Natural killer cell (primary cell): Measurements from ENCODE around the gene NABP2. TPM values are rescaled to one million over a fixed set of nuclear protein-coding genes. Genes with fewer than 3 reads are reported as not detected.
A peak's percentile ranks its signal among the peaks of the same experiment; 100 is the strongest.
"Not testable (repeated sequence)": the region's sequence is repeated elsewhere in the genome, so short reads cannot be mapped to it uniquely, and the experiment has no call there.

Experiments
- ATAC-seq, 3 donors: fragments of 150-1000 bp in 2 of 3; fragments of 200-7000 bp in 1 of 3; cut with Tn5 transposase; 1 replicate in 1 of 3; 2 replicates in 2 of 3; pipeline ENCODE4 v1.10.0; 2021; ENCODE audit warnings: mild to moderate bottlenecking in 2 of 3, moderate library complexity in 2 of 3
- DNase-seq, 2 donors: peaks; one replicate each; pipeline versions ENCODE4 v3.0.0 to v3.0.0-alpha.2; 2013 to 2021; ENCODE audit warnings: mixed read lengths in 1 of 2
- H3K27ac ChIP-seq: one replicate; pipeline ENCODE4 v1.5.1; 2013; ENCODE audit warnings: mild to moderate bottlenecking, low read length
- H3K27me3 ChIP-seq: one replicate; pipeline ENCODE4 v1.6.1; 2013; ENCODE audit warnings: low read length; ENCODE audit not compliant: control insufficient read depth, insufficient read depth
- H3K36me3 ChIP-seq: one replicate; pipeline ENCODE4 v1.6.1; 2013; ENCODE audit warnings: low read length; ENCODE audit not compliant: control insufficient read depth, insufficient read depth
- H3K4me1 ChIP-seq: one replicate; pipeline ENCODE4 v1.6.1; 2013; ENCODE audit warnings: low read length; ENCODE audit not compliant: control insufficient read depth, insufficient read depth
- H3K4me3 ChIP-seq: one replicate; pipeline ENCODE4 v1.5.1; 2013; ENCODE audit warnings: low read length
- H3K9me3 ChIP-seq: one replicate; pipeline ENCODE4 v1.6.1; 2013; ENCODE audit warnings: low read length; ENCODE audit not compliant: control insufficient read depth, insufficient read depth
- H3K27ac Mint-ChIP-seq, 2 donors: one replicate each; pipeline ENCODE4 v1.8.0; 2022; ENCODE audit warnings: mild to moderate bottlenecking in 2 of 2, mixed read lengths in 2 of 2, moderate library complexity in 1 of 2
- H3K27me3 Mint-ChIP-seq, 2 donors: one replicate each; pipeline ENCODE4 v1.8.0; 2022; ENCODE audit warnings: low read depth in 2 of 2, mixed read lengths in 2 of 2
- H3K36me3 Mint-ChIP-seq: one replicate; pipeline ENCODE4 v1.8.0; 2022; ENCODE audit warnings: mixed read lengths
- H3K4me1 Mint-ChIP-seq, 2 donors: one replicate each; pipeline ENCODE4 v1.8.0; 2022; ENCODE audit warnings: mixed read lengths in 2 of 2
- H3K4me3 Mint-ChIP-seq: one replicate; pipeline ENCODE4 v1.8.0; 2022; ENCODE audit warnings: mild to moderate bottlenecking, moderate library complexity, mixed read lengths
- H3K9me3 Mint-ChIP-seq, 2 donors: one replicate each; pipeline ENCODE4 v1.8.0; 2022; ENCODE audit warnings: mixed read lengths in 2 of 2
- CTCF ChIP-seq: fragments of 200-600 bp; IDR thresholded peaks from one replicate; pipeline ENCODE4 v1.8.0; 2022; ENCODE audit warnings: antibody characterized with exemption
- WGBS: methylation state at CpG from one replicate; pipeline ENCODE4 v1.1.7; 2013; ENCODE audit warnings: missing lambda C conversion rate; ENCODE audit not compliant: insufficient coverage; 5-methylcytosine and 5-hydroxymethylcytosine counted together
- intact Hi-C: fragments of 100-400 bp; cut with micrococcal nuclease; formaldehyde crosslinking; loops from one replicate; pipeline ENCODE4 v1.14.2; 2022
- total RNA-seq, 4 donors: library from RNA; stranded (reverse); fragments of 120-200 nt in 1 of 4; gene quantifications; one replicate each; pipeline versions ENCODE4 v1.2.3 to v1.2.4, GENCODE V29; 2013 to 2022

Gene NABP2
- total RNA-seq, 3 donors from 2014 or later (not counting 1 experiment from before 2014, with no cell fraction given) = 21.6 to 23.4 (median 22.6) TPM

DNA sequence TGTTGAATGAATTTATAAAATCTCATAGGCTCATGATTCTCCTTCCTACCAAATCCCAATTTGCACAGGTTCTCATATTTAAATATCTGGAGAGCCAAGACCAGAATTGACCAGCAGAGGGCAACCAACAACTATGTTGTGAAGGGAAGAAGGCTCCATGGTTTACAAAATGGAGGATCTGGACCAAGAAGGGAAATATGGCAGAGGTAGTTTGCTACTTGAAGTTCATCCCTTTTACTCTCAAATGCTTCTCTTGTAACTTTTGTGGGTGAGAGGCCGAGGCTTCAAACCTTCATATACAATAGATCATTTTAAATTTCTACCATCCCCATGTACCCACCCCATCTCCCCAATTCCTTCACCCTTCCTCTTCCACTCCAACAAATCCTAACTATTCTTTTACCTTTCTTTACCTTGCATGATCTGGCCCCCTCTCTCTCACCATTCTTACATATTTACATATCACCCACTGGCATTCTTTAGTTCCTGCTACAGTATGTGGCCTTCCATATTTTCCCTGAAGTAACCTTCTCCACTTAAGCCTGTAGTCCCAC, 31.0 kb upstream of the NABP2 start:
- intact Hi-C loops = loop anchor here (1.0 to 10.0 kb wide), 5 partner anchors 29 to 271 kb away; partner anchors contain the start of genes ANKRD52, CS and RPS26
- H3K4me1 Mint-ChIP-seq = peaks cover 30 to 34% of the 10 kb centered on the region in 2 donors
- TF ChIP-seq CTCF = peak; percentile 76
- H3K9me3 ChIP-seq = no peaks in the 10 kb centered on the region
- H3K36me3 ChIP-seq = no peaks in the 10 kb centered on the region
- H3K4me3 Mint-ChIP-seq = peak overlapping the region; percentile 79
- no peaks in the 10 kb centered on the region for H3K36me3 Mint-ChIP-seq
- WGBS = 50% methylated on average over 1 of the region's 1 CpG
- H3K27me3 ChIP-seq = no peaks in the 10 kb centered on the region
- peak; percentile 23 to 90 for DNase-seq
- peak overlapping the region; percentile 25 to 58 for H3K27ac Mint-ChIP-seq
- no peak overlapping the region for H3K27ac ChIP-seq
- no peak overlapping the region for H3K4me3 ChIP-seq
- peak in 2 of 3 donors; percentile 14 to 16 for ATAC-seq
- H3K4me1 ChIP-seq = peaks cover 18% of the 10 kb centered on the region
- no peaks in the 10 kb centered on the region for H3K9me3 Mint-ChIP-seq
- no peaks in the 10 kb centered on the region for H3K27me3 Mint-ChIP-seq

- 97% methylated on average over 8 of the region's 11 CpGs for WGBS
- intact Hi-C loops = loop anchor here (10.0 kb wide), 1 partner anchor 152 kb away; the partner anchor contains the start of gene RPS26
- H3K27ac Mint-ChIP-seq, H3K27me3 ChIP-seq, H3K27ac ChIP-seq, ATAC-seq, H3K9me3 ChIP-seq, H3K4me3 Mint-ChIP-seq, H3K36me3 Mint-ChIP-seq, H3K4me1 ChIP-seq, H3K27me3 Mint-ChIP-seq, H3K36me3 ChIP-seq, H3K4me3 ChIP-seq, H3K9me3 Mint-ChIP-seq, DNase-seq: not testable (repeated sequence)
- H3K4me1 Mint-ChIP-seq = peaks cover 8 to 12% of the 10 kb centered on the region in 2 donors
Observed at GRCh38 chr12:56196818-56197550, 27.2 kb upstream of the NABP2 start.

- intact Hi-C loops = loop anchor here (10.0 kb wide), 1 partner anchor 153 kb away; the partner anchor contains the start of gene RPS26
- H3K27me3 Mint-ChIP-seq = no peaks in the 10 kb centered on the region
- no peak for TF ChIP-seq CTCF
- H3K4me3 Mint-ChIP-seq = no peak overlapping the region
- H3K4me1 ChIP-seq = no peaks in the 10 kb centered on the region
- ATAC-seq = no peak
- H3K27me3 ChIP-seq = no peaks in the 10 kb centered on the region
- no peaks in the 10 kb centered on the region for H3K36me3 Mint-ChIP-seq
- no peak for DNase-seq
- no peak overlapping the region for H3K4me3 ChIP-seq
- 95% methylated on average over 9 of the region's 9 CpGs for WGBS
- H3K9me3 Mint-ChIP-seq = no peaks in the 10 kb centered on the region
- no peak overlapping the region for H3K27ac ChIP-seq
- H3K36me3 ChIP-seq = no peaks in the 10 kb centered on the region
- H3K4me1 Mint-ChIP-seq = peaks cover 2 to 5% of the 10 kb centered on the region in 2 donors
- no peak overlapping the region for H3K27ac Mint-ChIP-seq
- no peaks in the 10 kb centered on the region for H3K9me3 ChIP-seq
Observed at GRCh38 chr12:56197921-56198635, 26.1 kb upstream of the NABP2 start.

GRCh38 chr12:56198836-56199235, 25.3 kb upstream of the NABP2 start:
- Mint-ChIP-seq H3K9me3 (no peaks in the 10 kb centered on the region), H3K4me3 (no peak overlapping the region), H3K4me1 (no peaks in the 10 kb centered on the region), H3K36me3 (no peaks in the 10 kb centered on the region), H3K27ac (no peak overlapping the region), H3K27me3 (no peaks in the 10 kb centered on the region)
- intact Hi-C loops = loop anchor here (10.0 kb wide), 1 partner anchor 154 kb away; the partner anchor contains the start of gene RPS26
- DNase-seq (no peak), ATAC-seq (no peak)
- Histone ChIP-seq H3K4me1 (no peaks in the 10 kb centered on the region), H3K27ac (no peak overlapping the region), H3K27me3 (no peaks in the 10 kb centered on the region), H3K9me3 (no peaks in the 10 kb centered on the region), H3K36me3 (no peaks in the 10 kb centered on the region), H3K4me3 (no peak overlapping the region)
- 100% methylated on average over 1 of the region's 1 CpG for WGBS
- TF ChIP-seq CTCF = no peak
